Neural progenitor cell (in vitro differentiated cells): Measurements from ENCODE around the gene AIMP1. TPM values are rescaled to one million over a fixed set of nuclear protein-coding genes. Genes with fewer than 3 reads are reported as not detected.

Experiments used
- DNase-seq: peaks from one replicate; pipeline ENCODE4 v3.0.0-alpha.2; 2016; ENCODE audit warnings: low spot score
- H2AFZ ChIP-seq: fragments of 200-600 bp; sonication (generic); replicated peaks from 2 replicates; pipeline ENCODE4 v1.6.1; 2016; ENCODE audit warnings: antibody characterized with exemption
- H3F3A ChIP-seq: fragments of 200-600 bp; sonication (generic); 2 replicates; pipeline ENCODE4 v1.6.1; 2016; ENCODE audit warnings: antibody characterized with exemption, low read depth
- H3K27ac ChIP-seq: fragments of 200-600 bp; sonication (generic); 2 replicates; pipeline ENCODE4 v1.5.1; 2016; ENCODE audit warnings: mild to moderate bottlenecking
- H3K27me3 ChIP-seq: fragments of 200-600 bp; sonication (generic); 2 replicates; pipeline ENCODE4 v1.6.1; 2016; ENCODE audit warnings: mild to moderate bottlenecking, moderate library complexity
- H3K36me3 ChIP-seq: fragments of 200-600 bp; sonication (generic); 2 replicates; pipeline ENCODE4 v1.5.1; 2016
- H3K4me1 ChIP-seq: fragments of 200-600 bp; sonication (generic); 2 replicates; pipeline ENCODE4 v1.6.1; 2016; ENCODE audit warnings: mixed run types
- H3K4me2 ChIP-seq: fragments of 200-600 bp; sonication (generic); 2 replicates; pipeline ENCODE4 v1.6.1; 2016
- H3K4me3 ChIP-seq: fragments of 200-600 bp; sonication (generic); 2 replicates; pipeline ENCODE4 v1.5.1; 2016
- H3K79me2 ChIP-seq: fragments of 200-600 bp; sonication (generic); 2 replicates; pipeline ENCODE4 v1.6.1; 2016; ENCODE audit warnings: low read depth
- H3K9ac ChIP-seq: fragments of 200-600 bp; sonication (generic); 2 replicates; pipeline ENCODE4 v1.6.1; 2016
- H3K9me3 ChIP-seq: fragments of 200-600 bp; sonication (generic); 2 replicates; pipeline ENCODE4 v1.5.1; 2016; ENCODE audit warnings: low read depth
- H4K20me1 ChIP-seq: fragments of 200-600 bp; sonication (generic); 2 replicates; pipeline ENCODE4 v1.6.1; 2016; ENCODE audit warnings: low read depth
- H3K27ac Mint-ChIP-seq: 3 replicates; pipeline ENCODE4 v1.8.0; 2021; ENCODE audit warnings: mixed read lengths
- H3K27me3 Mint-ChIP-seq: 2 replicates; pipeline ENCODE4 v1.8.0; 2022; ENCODE audit warnings: low read depth, mild to moderate bottlenecking, inconsistent platforms, moderate library complexity, mixed read lengths; ENCODE audit not compliant: insufficient read depth
- H3K36me3 Mint-ChIP-seq: 3 replicates; pipeline ENCODE4 v1.8.0; 2021; ENCODE audit warnings: mixed read lengths
- H3K4me1 Mint-ChIP-seq: 3 replicates; pipeline ENCODE4 v1.8.0; 2021; ENCODE audit warnings: mixed read lengths
- H3K4me3 Mint-ChIP-seq: 3 replicates; pipeline ENCODE4 v1.8.0; 2021; ENCODE audit warnings: mild to moderate bottlenecking, moderate library complexity, mixed read lengths
- H3K9me3 Mint-ChIP-seq: 3 replicates; pipeline ENCODE4 v1.8.0; 2020; ENCODE audit warnings: mixed read lengths
- EZH2 ChIP-seq: fragments of 200-600 bp; sonication (generic); IDR thresholded peaks from 2 replicates; pipeline ENCODE4 v1.6.1; 2017; ENCODE audit warnings: antibody characterized with exemption, mild to moderate bottlenecking, moderate library complexity
- EZH2phosphoT487 ChIP-seq: fragments of 200-600 bp; sonication (generic); IDR thresholded peaks from 2 replicates; pipeline ENCODE4 v1.6.1; 2017; ENCODE audit warnings: antibody characterized with exemption
- total RNA-seq: library from RNA; depleted of rRNA; stranded (reverse); fragments of >200 nt; gene quantifications from 2 replicates; pipeline ENCODE4 v1.2.3, GENCODE V29; 2015; ENCODE audit warnings: low replicate concordance
- TF ChIP-seq, protein P1 (sequence below): fragments of 200-600 bp; sonication (generic); IDR thresholded peaks from 2 replicates; pipeline ENCODE4 v1.5.1; 2017; ENCODE audit warnings: antibody characterized with exemption, mild to moderate bottlenecking

The AIMP1 gene
- total RNA-seq, 1 donor from 2014 or later: 64.2 TPM

DNA sequence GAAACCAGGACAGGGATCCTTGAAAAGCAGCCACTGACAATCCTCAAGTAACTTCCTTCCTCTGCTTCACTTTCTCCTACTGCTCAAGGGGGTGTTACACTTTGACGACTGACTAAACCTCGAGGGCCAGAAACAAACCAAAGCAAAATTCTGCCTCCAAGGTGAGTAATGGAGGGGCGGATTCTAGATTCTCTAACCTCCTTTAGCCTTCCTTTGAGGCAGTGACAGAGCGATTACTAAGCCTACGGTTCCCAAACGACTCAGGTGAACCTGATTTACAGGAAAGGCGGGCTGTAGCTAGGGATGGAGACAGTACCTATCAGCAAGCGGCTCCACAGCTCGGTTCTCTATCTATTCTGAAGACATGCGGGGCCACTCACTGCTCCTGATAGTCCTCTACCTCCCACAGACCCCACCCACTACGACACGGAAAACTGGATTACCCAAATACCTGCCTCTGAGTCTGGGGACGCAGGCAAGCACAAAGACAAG, 828 bp upstream of the AIMP1 start:
- H3K79me2 ChIP-seq: peaks cover 94% of the 10 kb centered on the region
- H3K36me3 ChIP-seq: no peaks in the 10 kb centered on the region
- peak overlapping the region; percentile 91 for H3K4me2 ChIP-seq
- H3K4me1 ChIP-seq: peaks cover 17% of the 10 kb centered on the region
- H3K9me3 ChIP-seq: no peaks in the 10 kb centered on the region
- peak overlapping the region; percentile 98 for H3K9ac ChIP-seq
- Mint-ChIP-seq H3K27me3 (no peaks in the 10 kb centered on the region), H3K27ac (no peak overlapping the region), H3K4me1 (peaks cover 11% of the 10 kb centered on the region), H3K36me3 (peaks cover 10% of the 10 kb centered on the region), H3K4me3 (no peak overlapping the region), H3K9me3 (peaks cover 3% of the 10 kb centered on the region)
- H3K27ac ChIP-seq: peak overlapping the region; percentile 96
- TF ChIP-seq, protein P1, sequence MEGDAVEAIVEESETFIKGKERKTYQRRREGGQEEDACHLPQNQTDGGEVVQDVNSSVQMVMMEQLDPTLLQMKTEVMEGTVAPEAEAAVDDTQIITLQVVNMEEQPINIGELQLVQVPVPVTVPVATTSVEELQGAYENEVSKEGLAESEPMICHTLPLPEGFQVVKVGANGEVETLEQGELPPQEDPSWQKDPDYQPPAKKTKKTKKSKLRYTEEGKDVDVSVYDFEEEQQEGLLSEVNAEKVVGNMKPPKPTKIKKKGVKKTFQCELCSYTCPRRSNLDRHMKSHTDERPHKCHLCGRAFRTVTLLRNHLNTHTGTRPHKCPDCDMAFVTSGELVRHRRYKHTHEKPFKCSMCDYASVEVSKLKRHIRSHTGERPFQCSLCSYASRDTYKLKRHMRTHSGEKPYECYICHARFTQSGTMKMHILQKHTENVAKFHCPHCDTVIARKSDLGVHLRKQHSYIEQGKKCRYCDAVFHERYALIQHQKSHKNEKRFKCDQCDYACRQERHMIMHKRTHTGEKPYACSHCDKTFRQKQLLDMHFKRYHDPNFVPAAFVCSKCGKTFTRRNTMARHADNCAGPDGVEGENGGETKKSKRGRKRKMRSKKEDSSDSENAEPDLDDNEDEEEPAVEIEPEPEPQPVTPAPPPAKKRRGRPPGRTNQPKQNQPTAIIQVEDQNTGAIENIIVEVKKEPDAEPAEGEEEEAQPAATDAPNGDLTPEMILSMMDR: no peak
- DNase-seq: peak; percentile 2
- peaks cover 16% of the 10 kb centered on the region for H3F3A ChIP-seq
- H3K4me3 ChIP-seq: peak overlapping the region; percentile 86
- no peaks in the 10 kb centered on the region for H4K20me1 ChIP-seq
- H2AFZ ChIP-seq: peak overlapping the region; percentile 90
- no peaks in the 10 kb centered on the region for H3K27me3 ChIP-seq

- peak overlapping the region; percentile 98 for H3K9ac ChIP-seq
- H3K4me3 ChIP-seq: peak overlapping the region; percentile 86
- TF ChIP-seq EZH2: no peak
- TF ChIP-seq, protein P1: no peak
- H3F3A ChIP-seq: peaks cover 16% of the 10 kb centered on the region
- no peaks in the 10 kb centered on the region for H3K36me3 ChIP-seq
- Mint-ChIP-seq H3K27me3 (no peaks in the 10 kb centered on the region), H3K4me3 (no peak overlapping the region), H3K4me1 (peaks cover 11% of the 10 kb centered on the region), H3K27ac (no peak overlapping the region), H3K36me3 (peaks cover 16% of the 10 kb centered on the region), H3K9me3 (peaks cover 5% of the 10 kb centered on the region)
- no peaks in the 10 kb centered on the region for H4K20me1 ChIP-seq
- H3K79me2 ChIP-seq: peaks cover 80% of the 10 kb centered on the region
- no peaks in the 10 kb centered on the region for H3K9me3 ChIP-seq
- peak overlapping the region; percentile 96 for H3K27ac ChIP-seq
- peak overlapping the region; percentile 90 for H2AFZ ChIP-seq
- DNase-seq: peak; percentile 2
- peak overlapping the region; percentile 91 for H3K4me2 ChIP-seq
- peaks cover 17% of the 10 kb centered on the region for H3K4me1 ChIP-seq
- H3K27me3 ChIP-seq: no peaks in the 10 kb centered on the region
Observed at GRCh38 chr4:106316773-106317409, 541 bp downstream of the AIMP1 start.

DNA sequence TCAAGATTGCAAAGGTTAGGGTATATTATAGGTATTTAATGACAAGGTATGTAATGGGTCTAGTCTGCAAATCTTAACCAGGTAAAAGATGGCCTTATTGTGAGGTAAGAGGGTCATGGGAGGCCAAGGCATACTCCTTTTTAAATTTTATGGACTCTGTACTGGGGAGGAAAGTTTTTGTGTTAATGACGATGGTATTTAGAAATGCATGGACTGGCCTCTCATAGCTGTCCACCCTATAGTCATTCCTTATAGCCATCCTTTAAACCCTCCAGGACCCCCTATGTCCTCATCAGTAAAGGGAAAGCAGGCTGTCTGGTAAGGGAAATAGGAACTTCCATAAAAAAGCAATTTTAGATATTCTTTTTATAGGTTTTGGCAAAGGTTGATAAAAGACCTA, 1.5 kb downstream of the AIMP1 start:
- peak overlapping the region; percentile 86 for H3K4me3 ChIP-seq
- H3K79me2 ChIP-seq: peaks cover 79% of the 10 kb centered on the region
- no peaks in the 10 kb centered on the region for H3K27me3 ChIP-seq
- no peak for DNase-seq
- peaks cover 6% of the 10 kb centered on the region for H3K9me3 Mint-ChIP-seq
- no peaks in the 10 kb centered on the region for H3K9me3 ChIP-seq
- peaks cover 16% of the 10 kb centered on the region for H3F3A ChIP-seq
- H3K27ac Mint-ChIP-seq: no peak overlapping the region
- H3K27ac ChIP-seq: no peak overlapping the region
- H2AFZ ChIP-seq: no peak overlapping the region
- H3K4me1 ChIP-seq: peaks cover 17% of the 10 kb centered on the region
- H3K36me3 ChIP-seq: no peaks in the 10 kb centered on the region
- no peak overlapping the region for H3K9ac ChIP-seq
- H3K27me3 Mint-ChIP-seq: no peaks in the 10 kb centered on the region
- H3K4me2 ChIP-seq: peak overlapping the region; percentile 91
- H3K4me3 Mint-ChIP-seq: no peak overlapping the region
- no peak for TF ChIP-seq EZH2
- no peak for TF ChIP-seq EZH2phosphoT487
- peaks cover 18% of the 10 kb centered on the region for H3K36me3 Mint-ChIP-seq
- H3K4me1 Mint-ChIP-seq: peaks cover 11% of the 10 kb centered on the region
- H4K20me1 ChIP-seq: no peaks in the 10 kb centered on the region

- Histone ChIP-seq H3F3A (peaks cover 13% of the 10 kb centered on the region), H3K4me2 (no peak overlapping the region), H3K27me3 (no peaks in the 10 kb centered on the region), H3K27ac (no peak overlapping the region), H3K36me3 (no peaks in the 10 kb centered on the region), H2AFZ (no peak overlapping the region), H3K4me1 (peaks cover 17% of the 10 kb centered on the region), H3K79me2 (peaks cover 79% of the 10 kb centered on the region), H3K9ac (no peak overlapping the region), H3K4me3 (no peak overlapping the region), H4K20me1 (no peaks in the 10 kb centered on the region), H3K9me3 (no peaks in the 10 kb centered on the region)
- Mint-ChIP-seq H3K4me1 (peaks cover 11% of the 10 kb centered on the region), H3K27me3 (no peaks in the 10 kb centered on the region), H3K4me3 (no peak overlapping the region), H3K27ac (no peak overlapping the region), H3K9me3 (peaks cover 6% of the 10 kb centered on the region), H3K36me3 (peaks cover 18% of the 10 kb centered on the region)
- TF ChIP-seq EZH2 (no peak), EZH2phosphoT487 (no peak)
- TF ChIP-seq, protein P1: no peak
- no peak for DNase-seq
Observed at GRCh38 chr4:106318511-106318910, 2.2 kb downstream of the AIMP1 start.
